Mammary epithelial cell (primary cell): ENCODE data around the gene MAP3K14.

Experiments used
- EZH2 ChIP-seq: IDR thresholded peaks from 2 replicates; pipeline ENCODE4 v1.6.1; 2012; ENCODE audit warnings: low read length, inconsistent platforms, borderline replicate concordance
- TF ChIP-seq, protein P1 (sequence below), 2 donors: IDR thresholded peaks in 1 of 2; conservative IDR thresholded peaks in 1 of 2; 2 replicates each; pipeline ENCODE4 v1.5.1; 2011 to 2012; ENCODE audit warnings: inconsistent platforms in 2 of 2, low read length in 2 of 2, mild to moderate bottlenecking in 2 of 2, control low read depth in 1 of 2, low read depth in 1 of 2; ENCODE audit not compliant: insufficient read depth in 1 of 2; ENCODE audit errors: extremely low read depth in 1 of 2

- TF ChIP-seq, protein P1, sequence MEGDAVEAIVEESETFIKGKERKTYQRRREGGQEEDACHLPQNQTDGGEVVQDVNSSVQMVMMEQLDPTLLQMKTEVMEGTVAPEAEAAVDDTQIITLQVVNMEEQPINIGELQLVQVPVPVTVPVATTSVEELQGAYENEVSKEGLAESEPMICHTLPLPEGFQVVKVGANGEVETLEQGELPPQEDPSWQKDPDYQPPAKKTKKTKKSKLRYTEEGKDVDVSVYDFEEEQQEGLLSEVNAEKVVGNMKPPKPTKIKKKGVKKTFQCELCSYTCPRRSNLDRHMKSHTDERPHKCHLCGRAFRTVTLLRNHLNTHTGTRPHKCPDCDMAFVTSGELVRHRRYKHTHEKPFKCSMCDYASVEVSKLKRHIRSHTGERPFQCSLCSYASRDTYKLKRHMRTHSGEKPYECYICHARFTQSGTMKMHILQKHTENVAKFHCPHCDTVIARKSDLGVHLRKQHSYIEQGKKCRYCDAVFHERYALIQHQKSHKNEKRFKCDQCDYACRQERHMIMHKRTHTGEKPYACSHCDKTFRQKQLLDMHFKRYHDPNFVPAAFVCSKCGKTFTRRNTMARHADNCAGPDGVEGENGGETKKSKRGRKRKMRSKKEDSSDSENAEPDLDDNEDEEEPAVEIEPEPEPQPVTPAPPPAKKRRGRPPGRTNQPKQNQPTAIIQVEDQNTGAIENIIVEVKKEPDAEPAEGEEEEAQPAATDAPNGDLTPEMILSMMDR (conservative IDR thresholded peaks at IDR 0.05 in 1 of 2, IDR thresholded peaks at IDR 0.05 in 1 of 2; ENCODE audit: extremely low read depth in 1 of 2, insufficient read depth in 1 of 2, low read depth in 1 of 2, low read length in 2 of 2): no peak
- no peak for TF ChIP-seq EZH2
These were observed 7.4 kb downstream of the MAP3K14 start for GRCh38 chr17:45309400-45309799.
